NB4 (cell line): ENCODE results near the gene PAX2.

Source experiments
- DNase-seq: peaks from one replicate; pipeline ENCODE4 v3.0.0; 2010; ENCODE audit warnings: low read depth
- H3K4me3 ChIP-seq: one replicate; pipeline ENCODE4 v1.5.1; 2011; ENCODE audit warnings: mild to moderate bottlenecking, low read depth, low read length, moderate library complexity
- MYC ChIP-seq: IDR thresholded peaks from 2 replicates; pipeline ENCODE4 v1.6.1; 2011; ENCODE audit warnings: low read depth, low read length
- POLR2A ChIP-seq: IDR thresholded peaks from 2 replicates; pipeline ENCODE4 v1.6.1; 2011; ENCODE audit warnings: mild to moderate bottlenecking; ENCODE audit not compliant: insufficient read length; ENCODE audit errors: extremely low read depth
- TF ChIP-seq, protein P1 (sequence below): IDR thresholded peaks from 2 replicates; pipeline ENCODE4 v1.6.1; 2011; ENCODE audit warnings: low read depth, low read length
- TF ChIP-seq, protein P2 (sequence below): IDR thresholded peaks from one replicate; pipeline ENCODE4 v1.5.1; 2012; ENCODE audit warnings: low read depth, low read length

The PAX2 gene

DNA sequence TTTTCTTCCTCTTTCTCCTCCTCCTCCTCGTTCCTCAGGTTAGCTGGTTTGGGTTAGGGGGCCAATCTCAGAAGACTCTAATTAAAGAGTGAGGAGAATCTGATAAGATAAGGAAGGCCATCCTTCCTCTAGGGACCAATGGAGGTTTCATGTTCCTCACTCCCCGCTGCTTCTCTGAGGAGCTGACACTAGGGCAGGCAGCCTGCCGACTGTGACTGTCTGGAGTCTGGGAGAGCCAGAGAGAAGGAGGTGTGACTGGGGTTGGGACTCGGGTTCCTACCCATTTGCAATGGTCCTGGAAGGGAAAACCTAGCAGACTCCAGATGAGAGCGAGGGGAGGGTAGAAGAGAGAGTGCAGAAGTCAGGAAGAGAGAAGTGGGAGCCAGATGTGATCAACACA lies 15.3 kb downstream of the PAX2 start:
- H3K4me3 ChIP-seq: no peak overlapping the region
- no peak for DNase-seq
- TF ChIP-seq, protein P1, sequence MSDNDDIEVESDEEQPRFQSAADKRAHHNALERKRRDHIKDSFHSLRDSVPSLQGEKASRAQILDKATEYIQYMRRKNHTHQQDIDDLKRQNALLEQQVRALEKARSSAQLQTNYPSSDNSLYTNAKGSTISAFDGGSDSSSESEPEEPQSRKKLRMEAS: no peak
- TF ChIP-seq, protein P2, sequence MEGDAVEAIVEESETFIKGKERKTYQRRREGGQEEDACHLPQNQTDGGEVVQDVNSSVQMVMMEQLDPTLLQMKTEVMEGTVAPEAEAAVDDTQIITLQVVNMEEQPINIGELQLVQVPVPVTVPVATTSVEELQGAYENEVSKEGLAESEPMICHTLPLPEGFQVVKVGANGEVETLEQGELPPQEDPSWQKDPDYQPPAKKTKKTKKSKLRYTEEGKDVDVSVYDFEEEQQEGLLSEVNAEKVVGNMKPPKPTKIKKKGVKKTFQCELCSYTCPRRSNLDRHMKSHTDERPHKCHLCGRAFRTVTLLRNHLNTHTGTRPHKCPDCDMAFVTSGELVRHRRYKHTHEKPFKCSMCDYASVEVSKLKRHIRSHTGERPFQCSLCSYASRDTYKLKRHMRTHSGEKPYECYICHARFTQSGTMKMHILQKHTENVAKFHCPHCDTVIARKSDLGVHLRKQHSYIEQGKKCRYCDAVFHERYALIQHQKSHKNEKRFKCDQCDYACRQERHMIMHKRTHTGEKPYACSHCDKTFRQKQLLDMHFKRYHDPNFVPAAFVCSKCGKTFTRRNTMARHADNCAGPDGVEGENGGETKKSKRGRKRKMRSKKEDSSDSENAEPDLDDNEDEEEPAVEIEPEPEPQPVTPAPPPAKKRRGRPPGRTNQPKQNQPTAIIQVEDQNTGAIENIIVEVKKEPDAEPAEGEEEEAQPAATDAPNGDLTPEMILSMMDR: no peak
- TF ChIP-seq MYC: no peak
- no peak for TF ChIP-seq POLR2A

DNA sequence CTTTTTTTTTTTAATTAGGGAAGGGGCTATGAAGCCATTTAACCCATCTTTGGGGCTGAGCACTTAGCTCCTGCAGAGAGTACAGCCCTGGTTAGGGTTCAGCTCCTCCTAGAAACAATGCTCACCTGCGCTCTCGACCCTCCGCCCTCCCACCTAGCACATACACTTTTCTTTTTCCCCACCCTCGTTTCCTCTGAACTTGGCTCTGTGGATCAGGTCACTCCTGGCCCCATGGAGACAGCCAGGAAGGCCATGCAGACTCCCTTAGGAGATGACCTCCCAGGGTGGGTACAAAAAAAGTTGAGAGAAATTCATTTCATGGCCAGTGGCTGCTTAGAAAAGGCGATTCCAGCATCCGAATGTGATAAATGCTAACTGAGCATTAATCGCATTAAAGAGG lies 15.8 kb downstream of the PAX2 start:
- no peak for DNase-seq
- TF ChIP-seq, protein P2: no peak
- TF ChIP-seq MYC (no peak), POLR2A (no peak)
- TF ChIP-seq, protein P1: no peak
- no peak overlapping the region for H3K4me3 ChIP-seq

DNA sequence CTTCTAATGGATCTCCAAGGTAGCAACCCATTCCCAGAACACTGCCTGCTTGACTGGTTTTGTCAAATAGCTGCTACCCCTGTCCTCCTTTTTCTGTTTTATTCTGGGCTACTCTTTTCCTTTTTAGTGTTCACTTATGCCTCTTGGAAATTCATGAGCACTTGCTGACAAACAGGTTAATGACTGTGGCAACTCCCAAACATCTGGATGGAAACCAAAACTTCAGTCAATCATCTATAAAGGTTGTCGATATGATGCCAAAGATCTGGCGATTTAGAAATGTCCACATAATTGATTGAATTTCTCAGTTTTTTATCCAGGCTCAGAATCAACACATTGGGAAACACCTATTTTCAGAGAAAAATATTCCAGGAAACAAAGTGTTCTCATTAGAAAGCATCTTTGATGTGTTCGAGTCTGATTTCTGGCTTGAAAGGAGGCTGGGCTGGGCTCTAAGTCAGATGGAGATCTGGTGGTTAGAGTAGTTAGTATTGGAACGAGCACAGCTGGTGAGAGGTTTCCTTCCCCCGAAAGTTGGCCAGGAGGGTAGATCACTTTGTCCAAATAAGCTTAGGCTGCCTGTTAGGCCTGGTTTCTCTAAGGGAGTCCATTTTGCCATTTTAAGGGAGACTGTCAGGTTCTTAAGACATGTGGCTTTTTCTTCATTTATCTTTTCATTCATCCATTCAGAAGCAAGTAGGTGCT lies 17.8 kb downstream of the PAX2 start:
- TF ChIP-seq, protein P1: no peak
- TF ChIP-seq POLR2A (no peak), MYC (no peak)
- TF ChIP-seq, protein P2: no peak
- DNase-seq: no peak
- H3K4me3 ChIP-seq: no peak overlapping the region

DNA sequence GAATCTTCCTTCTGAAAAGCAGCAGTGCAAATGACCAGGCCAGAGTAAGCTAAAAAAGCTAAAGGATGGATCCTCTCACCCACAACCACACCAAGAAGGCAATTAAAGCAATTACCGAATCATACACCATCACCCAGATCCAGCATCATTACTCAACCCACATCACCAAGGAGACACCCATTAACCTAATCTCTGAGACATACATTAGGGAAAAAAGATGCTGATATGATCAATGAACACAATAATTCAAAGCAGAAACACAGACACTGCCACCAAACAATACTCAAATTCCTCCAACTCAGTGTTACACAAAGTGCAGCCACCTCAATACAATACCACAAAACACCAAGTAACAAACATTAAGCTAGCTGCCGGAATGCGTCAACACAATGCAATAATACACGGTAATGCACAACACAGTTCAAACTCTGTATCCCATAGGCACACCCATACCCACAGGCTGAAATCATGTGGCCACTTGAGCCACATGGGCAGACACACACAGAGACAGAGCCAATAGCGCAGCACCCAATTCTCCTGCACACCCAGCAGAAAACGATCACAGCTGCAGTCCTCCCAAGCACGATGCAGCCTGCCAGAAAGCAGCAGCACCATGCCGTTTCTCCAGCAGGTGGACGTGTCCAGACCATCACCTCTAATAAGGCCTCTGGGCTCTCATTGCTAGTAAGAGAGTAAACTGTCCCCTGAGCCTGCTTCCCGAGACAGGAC lies 21.5 kb downstream of the PAX2 start:
- DNase-seq: no peak
- TF ChIP-seq MYC (no peak), POLR2A (no peak)
- TF ChIP-seq, protein P2: no peak
- TF ChIP-seq, protein P1: no peak
- H3K4me3 ChIP-seq: no peak overlapping the region

DNA sequence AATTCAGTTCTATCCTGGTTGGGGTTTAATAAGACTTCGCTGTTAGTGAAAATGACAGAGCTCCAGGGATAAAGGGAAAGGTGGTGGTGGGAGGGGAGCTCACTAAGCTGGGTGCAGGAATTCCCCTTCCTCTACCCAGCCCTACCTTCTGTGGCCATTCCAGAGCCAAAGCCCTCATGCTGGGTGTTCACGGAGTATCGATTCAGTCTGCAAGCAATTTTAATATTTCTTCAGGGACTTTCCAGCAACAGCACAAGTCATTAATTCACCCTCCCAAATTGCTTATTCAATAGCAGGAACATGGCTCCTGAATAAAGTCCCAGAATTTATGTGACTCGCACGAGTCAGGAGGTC lies 22.0 kb downstream of the PAX2 start:
- DNase-seq: no peak
- TF ChIP-seq, protein P2: no peak
- TF ChIP-seq POLR2A (no peak), MYC (no peak)
- TF ChIP-seq, protein P1: no peak
- H3K4me3 ChIP-seq: no peak overlapping the region
